Astrocyte (in vitro differentiated cells and primary cell): ENCODE data around the gene BATF2.

ENCODE experiments used
- CTCF ChIP-seq: IDR thresholded peaks from 2 replicates; pipeline ENCODE4 v1.5.1; 2011; ENCODE audit warnings: low read depth, mild to moderate bottlenecking, inconsistent platforms, low read length, moderate library complexity; ENCODE audit not compliant: insufficient read depth
- EZH2 ChIP-seq: IDR thresholded peaks from 2 replicates; pipeline ENCODE4 v1.6.1; 2012; ENCODE audit warnings: mild to moderate bottlenecking, low read length, inconsistent platforms; ENCODE audit not compliant: insufficient read depth

GRCh38 chr11:64996327-64996709 is 453 bp downstream of the BATF2 start:
- TF ChIP-seq CTCF: no peak
- TF ChIP-seq EZH2: no peak
